Measurements from ENCODE around the gene DNMT1. TPM values are rescaled to one million over a fixed set of nuclear protein-coding genes. Genes with fewer than 3 reads are reported as not detected.
"Not testable (repeated sequence)": the region's sequence is repeated elsewhere in the genome, so short reads cannot be mapped to it uniquely, and the experiment has no call there.

DNMT1 gene
- total RNA-seq, 8 experiments from 2014 or later, result 16.9 to 92.4 (median 37.4) TPM

DNA sequence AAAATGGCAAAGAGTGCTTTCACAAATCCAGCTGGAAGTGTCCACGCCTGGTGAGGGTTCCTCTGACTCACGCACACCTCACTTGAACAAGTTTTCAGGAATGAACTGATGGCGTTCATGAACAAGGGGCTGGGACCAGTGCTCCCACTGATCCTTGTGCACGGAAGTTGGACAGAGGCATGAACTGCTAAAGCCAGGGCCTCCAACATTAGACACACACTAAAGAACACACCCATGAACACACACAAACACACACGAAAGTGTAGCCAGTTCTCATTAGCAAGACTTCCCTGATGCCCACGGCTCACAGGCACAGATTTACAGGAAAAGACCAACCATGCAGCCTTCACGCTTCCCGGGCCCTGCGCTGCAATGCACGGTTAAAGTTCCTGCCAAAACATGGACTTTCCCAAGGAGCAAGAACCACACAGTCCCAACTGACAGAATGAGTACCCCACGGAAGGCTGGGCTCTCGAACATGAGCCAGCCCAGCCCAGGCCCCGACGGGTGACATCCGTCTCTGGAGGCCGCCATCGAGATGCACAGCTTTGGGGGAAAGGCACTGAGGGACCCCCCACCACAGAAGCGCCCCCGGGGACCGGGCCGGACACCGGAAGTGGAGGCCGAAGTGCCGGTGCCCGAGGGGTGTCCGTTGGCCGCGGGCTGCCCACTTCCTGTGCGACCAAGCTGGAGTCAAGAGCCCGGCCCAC, 808 bp downstream of the DNMT1 start:
- 0 to 4% (median 0%) methylated on average over 1 to 10 of the region's 30 CpGs; no CpG with 5 or more reads in 1 of the 10 experiments for WGBS, 10 experiments
- in situ Hi-C loops (cut with MboI; ENCODE audit: low pct_unique_long_range_greater_than_20kb in 2 of 9, low sequenced_read_pairs in 9 of 9, unreplicated experiment in 9 of 9), result no loop called here
- ATAC-seq (replicated peaks in 6 of 8), result peak; percentile 6 to 45 (median 26)
- Histone ChIP-seq H3K27ac (peak overlapping the region; percentile 85 to 90), H3K4me1 (replicated peaks in 1 of 2) (peaks cover 5 to 7% of the 10 kb centered on the region in 2 donors), H3K4me3 (peak overlapping the region; percentile 92 to 100 (median 99))

DNA sequence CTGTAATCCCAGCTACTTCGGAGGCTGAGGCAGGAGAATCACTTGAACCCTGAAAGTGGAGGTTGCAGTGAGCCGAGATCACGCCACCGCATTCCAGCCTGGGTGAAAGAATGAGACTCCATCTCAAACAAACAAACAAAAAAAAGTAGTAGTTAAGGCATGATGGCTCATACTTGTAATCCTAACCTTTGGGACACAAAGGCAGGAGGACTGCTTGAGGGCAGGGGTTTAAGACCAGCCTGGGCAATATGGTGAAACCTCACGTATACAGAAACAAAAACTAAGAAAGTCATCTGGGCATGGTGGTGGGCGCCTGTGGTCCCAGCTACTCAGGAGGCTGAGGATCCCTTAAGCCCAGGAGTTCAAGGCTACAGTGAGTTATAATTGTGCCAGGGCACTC, 1.8 kb downstream of the DNMT1 start:
- in situ Hi-C loops (cut with MboI; ENCODE audit: low pct_unique_long_range_greater_than_20kb in 2 of 9, low sequenced_read_pairs in 9 of 9, unreplicated experiment in 9 of 9), result no loop called here
- H3K4me1 ChIP-seq (replicated peaks in 1 of 2), result peaks cover 5 to 7% of the 10 kb centered on the region in 2 donors
- no peak overlapping the region for H3K4me3 ChIP-seq
- WGBS, 10 experiments, result 70 to 100% (median 100%) methylated on average over 1 to 6 of the region's 6 CpGs
- no peak for ATAC-seq (replicated peaks in 6 of 8)
- no peak overlapping the region for H3K27ac ChIP-seq

DNA sequence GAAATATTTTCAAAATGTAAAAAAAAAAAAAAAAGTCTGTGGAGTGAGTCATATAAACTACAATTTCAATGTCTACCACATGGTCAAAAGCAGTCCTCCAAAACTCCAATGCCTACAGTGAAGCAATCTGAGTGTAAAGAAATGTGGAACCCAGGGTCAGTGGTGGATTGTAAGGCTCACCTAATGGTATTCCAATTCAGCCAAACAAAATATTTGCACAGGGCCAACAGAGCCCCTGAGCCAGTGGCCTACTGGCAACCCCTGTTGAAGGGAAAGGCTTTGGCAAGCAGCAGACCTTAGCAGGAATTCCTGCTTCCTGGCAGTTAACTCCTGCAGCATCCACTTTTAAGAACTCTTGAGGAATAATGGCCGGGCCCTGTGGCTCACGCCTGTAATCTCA, 3.4 kb downstream of the DNMT1 start:
- WGBS, 10 experiments, result 40 to 100% (median 100%) methylated on average over 1 to 2 of the region's 2 CpGs; no CpG with 5 or more reads in 6 of the 10 experiments
- no peak for ATAC-seq (replicated peaks in 6 of 8)
- no peak overlapping the region for H3K4me3 ChIP-seq

DNA sequence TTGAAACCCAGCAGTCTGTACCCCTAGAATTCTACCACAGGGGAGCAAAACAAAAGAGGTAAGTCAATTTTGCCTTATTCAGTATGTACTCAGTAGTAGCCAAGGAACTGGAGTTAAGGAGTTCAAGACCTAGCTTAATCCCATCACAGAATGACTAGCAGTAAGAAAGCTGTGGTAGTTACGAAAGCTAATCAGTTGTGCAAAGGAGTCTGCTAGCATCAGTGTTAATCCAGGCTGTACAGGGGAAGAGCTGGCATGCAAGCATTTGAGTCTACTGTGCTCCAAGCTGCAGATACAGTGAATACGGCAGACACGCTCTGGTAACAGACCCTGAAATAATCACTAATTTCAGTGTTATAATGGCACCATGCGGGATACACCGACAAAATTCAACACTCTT, 4.7 kb downstream of the DNMT1 start:
- no peak for ATAC-seq (replicated peaks in 6 of 8)
- peaks cover 5 to 7% of the 10 kb centered on the region in 2 donors for H3K4me1 ChIP-seq (replicated peaks in 1 of 2)
- 83 to 100% (median 100%) methylated on average over 2 to 5 of the region's 5 CpGs; no CpG with 5 or more reads in 2 of the 10 experiments for WGBS, 10 experiments
- no peak overlapping the region for H3K4me3 ChIP-seq
- H3K27ac ChIP-seq, result no peak overlapping the region
- in situ Hi-C loops (cut with MboI; ENCODE audit: low pct_unique_long_range_greater_than_20kb in 2 of 9, low sequenced_read_pairs in 9 of 9, unreplicated experiment in 9 of 9), result no loop called here

More for the DNA sequence above, 3.4 kb downstream of the DNMT1 start:
- Histone ChIP-seq H3K27ac (no peak overlapping the region), H3K4me1 (replicated peaks in 1 of 2) (peaks cover 5 to 7% of the 10 kb centered on the region in 2 donors)
- in situ Hi-C loops (cut with MboI; ENCODE audit: low pct_unique_long_range_greater_than_20kb in 2 of 9, low sequenced_read_pairs in 9 of 9, unreplicated experiment in 9 of 9), result no loop called here

DNA sequence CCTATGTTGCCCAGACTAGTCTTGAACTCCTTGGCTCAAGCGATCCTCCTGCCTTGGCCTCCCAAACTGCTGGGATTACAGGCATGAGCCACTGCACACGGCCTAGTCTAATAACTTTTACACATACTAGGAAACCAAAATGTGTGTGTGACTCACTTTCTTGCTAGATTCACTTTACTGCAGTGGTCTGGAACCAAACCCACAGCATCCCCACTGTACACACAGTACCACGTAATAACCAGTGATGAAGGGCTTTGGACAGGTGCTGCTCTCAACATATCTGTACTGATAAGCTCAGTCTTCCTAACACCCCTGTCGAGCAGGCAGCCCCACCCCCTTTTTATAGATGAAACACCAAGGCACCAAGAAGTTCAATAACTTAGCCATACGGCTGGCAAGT, 5.1 kb downstream of the DNMT1 start:
- ATAC-seq (replicated peaks in 6 of 8), result no peak
- H3K4me1 ChIP-seq (replicated peaks in 1 of 2), result peaks cover 5 to 7% of the 10 kb centered on the region in 2 donors
- H3K4me3 ChIP-seq, result no peak overlapping the region
- no peak overlapping the region for H3K27ac ChIP-seq
- 90 to 100% (median 100%) methylated on average over 1 to 3 of the region's 5 CpGs; no CpG with 5 or more reads in 3 of the 10 experiments for WGBS, 10 experiments
- in situ Hi-C loops (cut with MboI; ENCODE audit: low pct_unique_long_range_greater_than_20kb in 2 of 9, low sequenced_read_pairs in 9 of 9, unreplicated experiment in 9 of 9), result no loop called here

DNA sequence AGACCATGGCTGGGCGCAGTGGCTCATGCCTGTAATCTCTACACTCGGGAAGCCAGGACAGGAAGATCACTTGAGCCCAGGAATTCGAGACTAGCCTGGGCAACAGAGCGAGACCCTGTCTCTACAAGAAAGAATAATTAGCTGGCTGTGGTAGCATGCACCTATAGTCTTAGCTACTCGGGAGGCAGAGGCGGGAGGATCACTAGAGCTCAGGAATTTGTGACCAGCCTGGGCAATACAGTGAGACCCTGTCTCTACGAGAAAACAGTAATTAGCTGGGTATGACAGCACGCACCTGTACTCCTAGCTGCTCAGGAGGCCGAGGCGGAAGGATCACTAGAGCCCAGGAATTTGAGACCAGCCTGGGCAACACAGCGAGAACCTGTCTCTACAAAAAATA, 7.4 kb downstream of the DNMT1 start:
- Histone ChIP-seq H3K27ac (no peak overlapping the region), H3K4me3 (no peak overlapping the region), H3K4me1 (replicated peaks in 1 of 2) (no peaks in the 10 kb centered on the region)
- no peak for ATAC-seq (replicated peaks in 6 of 8)
- 76 to 100% (median 100%) methylated on average over 1 to 5 of the region's 11 CpGs; no CpG with 5 or more reads in 2 of the 10 experiments for WGBS, 10 experiments
- in situ Hi-C loops (cut with MboI; ENCODE audit: low pct_unique_long_range_greater_than_20kb in 2 of 9, low sequenced_read_pairs in 9 of 9, unreplicated experiment in 9 of 9), result no loop called here

DNA sequence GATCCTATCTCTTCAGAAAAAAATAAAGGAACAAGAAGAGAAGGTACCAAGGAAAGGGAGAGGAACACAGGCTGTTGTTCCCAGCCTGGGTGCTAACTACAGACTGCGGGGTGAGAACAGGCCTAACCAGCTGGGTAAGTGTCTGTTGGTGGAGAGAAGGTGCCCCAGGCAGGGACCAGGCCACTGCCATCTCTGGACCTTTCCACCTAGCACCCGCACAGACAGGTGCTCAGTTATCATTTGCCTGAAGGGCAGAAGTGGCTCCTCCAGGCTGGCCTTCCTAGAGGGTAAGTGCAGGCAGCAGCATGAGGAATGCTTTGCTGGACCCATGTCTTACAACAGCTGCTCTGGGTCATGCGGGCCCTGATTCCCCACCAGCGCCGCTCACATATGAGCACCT, 10.1 kb downstream of the DNMT1 start:
- Histone ChIP-seq H3K4me1 (replicated peaks in 1 of 2) (no peaks in the 10 kb centered on the region), H3K4me3 (no peak overlapping the region), H3K27ac (no peak overlapping the region)
- ATAC-seq (replicated peaks in 6 of 8), result no peak
- in situ Hi-C loops (cut with MboI; ENCODE audit: low pct_unique_long_range_greater_than_20kb in 2 of 9, low sequenced_read_pairs in 9 of 9, unreplicated experiment in 9 of 9), result no loop called here
- whole genome bisulfite sequencing, 10 experiments, result 100% methylated on average over 1 to 2 of the region's 5 CpGs; no CpG with 5 or more reads in 6 of the 10 experiments

DNA sequence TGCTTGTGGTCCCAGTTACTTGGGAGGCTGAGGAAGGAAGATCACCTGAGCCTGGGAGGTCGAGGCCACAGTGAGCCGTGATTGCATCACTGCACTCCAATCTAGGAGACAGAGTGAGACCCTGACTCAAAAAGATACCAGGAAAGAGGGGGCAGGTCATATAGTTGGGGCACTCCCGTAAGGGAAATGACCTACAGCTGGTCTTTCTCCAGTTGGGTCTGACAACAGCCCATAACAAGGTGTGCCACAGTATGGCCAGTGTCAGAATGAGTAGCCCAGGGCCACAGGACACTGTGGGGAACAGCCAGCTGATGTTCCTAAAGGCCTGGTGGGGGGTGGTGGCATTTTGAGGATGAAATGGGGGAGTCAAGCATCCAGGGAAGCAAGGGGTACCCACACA, 10.8 kb downstream of the DNMT1 start:
- in situ Hi-C loops (cut with MboI; ENCODE audit: low pct_unique_long_range_greater_than_20kb in 2 of 9, low sequenced_read_pairs in 9 of 9, unreplicated experiment in 9 of 9), result no loop called here
- no peaks in the 10 kb centered on the region for H3K4me1 ChIP-seq (replicated peaks in 1 of 2)
- H3K4me3 ChIP-seq, result no peak overlapping the region
- no peak overlapping the region for H3K27ac ChIP-seq
- ATAC-seq (replicated peaks in 6 of 8), result no peak
- WGBS, 10 experiments, result 92 to 94% (median 94%) methylated on average over 2 to 3 of the region's 3 CpGs; no CpG with 5 or more reads in 7 of the 10 experiments

DNA sequence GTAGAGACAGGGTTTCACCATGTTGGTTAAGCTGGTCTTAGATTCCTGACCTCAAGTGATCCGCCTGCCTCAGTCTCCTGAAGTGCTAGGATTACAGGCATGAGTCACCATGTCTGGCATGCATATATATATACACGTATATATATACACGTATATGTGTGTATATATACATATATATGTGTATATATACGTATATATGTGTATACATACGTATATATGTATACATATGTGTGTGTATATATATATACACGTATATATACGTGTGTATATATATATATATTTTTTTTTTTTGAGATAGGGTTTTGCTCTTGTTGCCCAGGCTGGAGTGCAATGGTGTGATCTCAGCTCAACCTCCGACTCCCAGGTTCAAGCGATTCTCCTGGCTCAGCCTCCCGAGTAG, 11.9 kb downstream of the DNMT1 start:
- 56 to 100% (median 95%) methylated on average over 1 to 9 of the region's 10 CpGs; no CpG with 5 or more reads in 3 of the 10 experiments for WGBS, 10 experiments
- Histone ChIP-seq H3K4me3 (no peak overlapping the region), H3K4me1 (replicated peaks in 1 of 2) (no peaks in the 10 kb centered on the region), H3K27ac (no peak overlapping the region)
- in situ Hi-C loops (cut with MboI; ENCODE audit: low pct_unique_long_range_greater_than_20kb in 2 of 9, low sequenced_read_pairs in 9 of 9, unreplicated experiment in 9 of 9), result no loop called here
- ATAC-seq (replicated peaks in 6 of 8), result no peak

DNA sequence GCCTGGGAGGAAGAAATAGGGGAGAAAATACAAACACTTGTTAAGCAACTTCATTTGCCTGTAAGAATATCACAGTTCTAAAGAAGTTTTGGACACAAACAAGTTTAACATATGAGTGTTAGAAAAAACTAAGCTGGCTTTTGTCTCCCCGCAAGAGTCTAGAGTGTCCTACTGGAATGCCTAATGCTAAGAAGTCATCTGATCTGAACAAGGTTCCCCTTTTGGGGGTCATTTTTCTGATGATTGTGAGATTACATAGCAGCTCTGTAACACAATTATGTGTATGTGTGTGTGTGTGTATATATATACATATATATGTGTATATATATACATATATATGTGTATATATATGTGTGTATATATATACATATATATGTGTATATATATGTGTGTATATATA, 12.7 kb downstream of the DNMT1 start:
- Histone ChIP-seq H3K27ac (no peak overlapping the region), H3K4me1 (replicated peaks in 1 of 2) (no peaks in the 10 kb centered on the region), H3K4me3 (no peak overlapping the region)
- 100% methylated on average over 1 of the region's 1 CpG; no CpG with 5 or more reads in 5 of the 10 experiments for WGBS, 10 experiments
- in situ Hi-C loops (cut with MboI; ENCODE audit: low pct_unique_long_range_greater_than_20kb in 2 of 9, low sequenced_read_pairs in 9 of 9, unreplicated experiment in 9 of 9), result no loop called here
- no peak for ATAC-seq (replicated peaks in 6 of 8)

DNA sequence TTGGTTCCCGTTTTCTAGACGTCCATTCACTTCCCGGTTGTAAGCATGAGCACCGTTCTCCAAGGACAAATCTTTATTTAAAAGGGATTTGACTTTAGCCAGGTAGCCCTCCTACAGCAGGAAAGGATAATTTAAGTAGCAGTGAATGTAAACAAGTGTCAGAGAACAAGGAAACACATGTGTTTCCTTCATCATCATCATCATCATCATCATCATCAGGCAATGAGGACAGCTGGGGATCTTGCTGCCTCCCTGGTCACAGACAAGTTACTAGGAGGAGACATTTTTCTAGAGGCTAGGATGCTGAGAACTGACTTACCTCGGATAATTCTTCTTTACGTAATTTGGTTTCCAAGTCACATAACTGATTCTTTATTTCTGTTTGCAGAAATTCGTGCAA, 14.3 kb downstream of the DNMT1 start:
- Histone ChIP-seq H3K27ac (no peak overlapping the region), H3K4me1 (replicated peaks in 1 of 2) (no peaks in the 10 kb centered on the region), H3K4me3 (no peak overlapping the region)
- in situ Hi-C loops (cut with MboI; ENCODE audit: low pct_unique_long_range_greater_than_20kb in 2 of 9, low sequenced_read_pairs in 9 of 9, unreplicated experiment in 9 of 9), result no loop called here
- no peak for ATAC-seq (replicated peaks in 6 of 8)
- 76 to 100% (median 96%) methylated on average over 1 to 7 of the region's 7 CpGs for WGBS, 10 experiments

DNA sequence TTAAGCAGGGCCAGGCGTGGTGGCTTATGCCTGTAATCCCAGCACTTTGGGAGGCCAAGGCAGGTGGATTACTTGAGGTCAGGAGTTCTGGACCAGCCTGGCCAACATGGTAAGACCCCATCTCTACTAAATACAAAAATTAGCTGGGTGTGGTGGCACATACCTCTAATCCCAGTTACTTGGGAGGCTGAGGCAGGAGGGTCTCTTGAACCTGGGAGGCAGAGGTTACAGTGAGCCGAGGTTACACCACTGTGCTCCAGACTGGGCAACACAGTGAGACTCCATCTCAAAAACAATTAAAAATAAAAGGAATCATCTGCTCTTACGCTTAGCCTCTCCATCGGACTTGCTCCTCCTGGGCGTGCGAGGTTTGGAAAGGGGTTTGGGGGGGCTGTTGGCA, 14.7 kb downstream of the DNMT1 start:
- H3K4me3 ChIP-seq; in situ Hi-C loops (cut with MboI; ENCODE audit: low pct_unique_long_range_greater_than_20kb in 2 of 9, low sequenced_read_pairs in 9 of 9, unreplicated experiment in 9 of 9); H3K27ac ChIP-seq; ATAC-seq (replicated peaks in 6 of 8); H3K4me1 ChIP-seq (replicated peaks in 1 of 2): not testable (repeated sequence)
- WGBS, 10 experiments, result 95 to 100% (median 100%) methylated on average over 1 to 4 of the region's 6 CpGs; no CpG with 5 or more reads in 4 of the 10 experiments

DNA sequence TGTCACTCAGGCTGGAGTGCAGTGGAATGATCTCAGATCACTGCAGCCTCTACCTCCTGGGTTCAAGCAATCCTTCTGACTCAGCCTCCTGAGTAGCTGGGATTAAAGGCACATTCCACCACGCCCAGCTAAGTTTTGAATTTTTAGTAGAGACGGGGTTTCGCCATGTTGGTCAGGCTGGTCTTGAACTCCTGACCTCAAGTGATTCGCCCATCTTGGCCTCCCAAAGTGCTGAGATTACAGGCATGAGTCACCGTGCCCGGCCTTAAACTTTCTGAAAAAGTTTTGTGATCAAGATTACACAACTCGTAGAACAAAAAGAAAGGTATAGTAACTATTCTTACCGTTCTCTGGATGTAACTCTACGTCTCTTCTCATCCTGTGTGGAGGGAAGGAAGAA, 21.2 kb downstream of the DNMT1 start:
- Histone ChIP-seq H3K4me3 (no peak overlapping the region), H3K27ac (no peak overlapping the region), H3K4me1 (replicated peaks in 1 of 2) (no peaks in the 10 kb centered on the region)
- in situ Hi-C loops (cut with MboI; ENCODE audit: low pct_unique_long_range_greater_than_20kb in 2 of 9, low sequenced_read_pairs in 9 of 9, unreplicated experiment in 9 of 9), result no loop called here
- peak in 1 of 8 experiments; percentile 49 for ATAC-seq (replicated peaks in 6 of 8)
- 10 to 98% (median 86%) methylated on average over 1 to 8 of the region's 9 CpGs; no CpG with 5 or more reads in 1 of the 10 experiments for WGBS, 10 experiments
